Jurkat, Clone E6-1 (cell line): ENCODE data around the gene PTTG1IP.

Experiments
- DNase-seq: peaks from one replicate; pipeline ENCODE4 v3.0.0-alpha.2; 2011; ENCODE audit warnings: low read depth, low spot score
- H3K4me3 ChIP-seq: 2 replicates; pipeline ENCODE4 v1.5.1; 2011; ENCODE audit warnings: mild to moderate bottlenecking, low read length, control low read depth, moderate library complexity

Gene PTTG1IP

GRCh38 chr21:44910229-44911067 lies 37.0 kb upstream of the PTTG1IP start:
- DNase-seq: no peak
- H3K4me3 ChIP-seq: no peak overlapping the region

- no peak for DNase-seq
- H3K4me3 ChIP-seq: no peak overlapping the region
Observed at GRCh38 chr21:44909719-44910118, 36.2 kb upstream of the PTTG1IP start.

GRCh38 chr21:44908908-44909307 lies 35.4 kb upstream of the PTTG1IP start:
- no peak overlapping the region for H3K4me3 ChIP-seq
- no peak for DNase-seq

- H3K4me3 ChIP-seq: no peak overlapping the region
- no peak for DNase-seq
Observed at GRCh38 chr21:44907966-44908895, 34.7 kb upstream of the PTTG1IP start.

GRCh38 chr21:44907225-44907965 lies 33.9 kb upstream of the PTTG1IP start:
- H3K4me3 ChIP-seq: no peak overlapping the region
- no peak for DNase-seq

- DNase-seq: no peak
- H3K4me3 ChIP-seq: no peak overlapping the region
Observed at GRCh38 chr21:44905728-44906090, 32.2 kb upstream of the PTTG1IP start.

- H3K4me3 ChIP-seq: no peak overlapping the region
Observed at GRCh38 chr21:44905016-44905727, 31.7 kb upstream of the PTTG1IP start.

GRCh38 chr21:44904141-44904923 lies 30.8 kb upstream of the PTTG1IP start:
- no peak for DNase-seq
- no peak overlapping the region for H3K4me3 ChIP-seq

More at GRCh38 chr21:44905016-44905727, 31.7 kb upstream of the PTTG1IP start:
- DNase-seq: no peak

- no peak overlapping the region for H3K4me3 ChIP-seq
- DNase-seq: no peak
Observed at GRCh38 chr21:44903689-44904088, 30.2 kb upstream of the PTTG1IP start.

- DNase-seq: no peak
- no peak overlapping the region for H3K4me3 ChIP-seq
Observed at GRCh38 chr21:44903050-44903685, 29.7 kb upstream of the PTTG1IP start.

GRCh38 chr21:44902268-44903049 lies 29.0 kb upstream of the PTTG1IP start:
- no peak for DNase-seq
- H3K4me3 ChIP-seq: no peak overlapping the region

GRCh38 chr21:44901391-44902074 lies 28.0 kb upstream of the PTTG1IP start:
- DNase-seq: no peak
- H3K4me3 ChIP-seq: no peak overlapping the region

GRCh38 chr21:44900559-44901251 lies 27.2 kb upstream of the PTTG1IP start:
- no peak overlapping the region for H3K4me3 ChIP-seq
- no peak for DNase-seq

- no peak overlapping the region for H3K4me3 ChIP-seq
- no peak for DNase-seq
Observed at GRCh38 chr21:44899768-44900558, 26.5 kb upstream of the PTTG1IP start.
